ENCODE results near the gene RHBDD2.

DNA sequence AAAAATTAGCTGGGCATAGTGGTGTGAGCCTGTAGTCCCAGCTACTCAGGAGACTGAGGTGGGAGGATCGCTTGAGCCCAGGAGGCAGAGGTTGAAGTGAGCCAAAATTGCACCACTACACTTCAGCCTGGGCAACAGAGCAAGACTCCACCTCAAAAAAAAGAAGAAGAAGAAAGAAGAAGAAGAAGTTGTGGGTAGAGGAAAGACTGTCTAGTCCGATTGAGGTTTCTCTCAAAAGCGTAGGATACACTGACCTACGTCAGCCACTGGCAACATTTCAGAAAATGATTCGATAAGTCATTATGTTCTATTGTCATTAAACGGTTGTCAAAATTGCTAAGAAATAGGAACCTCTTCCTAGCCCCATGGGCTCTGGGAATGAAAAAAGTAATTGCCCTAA, 22.3 kb upstream of the RHBDD2 start:
- TF ChIP-seq, protein P1, sequence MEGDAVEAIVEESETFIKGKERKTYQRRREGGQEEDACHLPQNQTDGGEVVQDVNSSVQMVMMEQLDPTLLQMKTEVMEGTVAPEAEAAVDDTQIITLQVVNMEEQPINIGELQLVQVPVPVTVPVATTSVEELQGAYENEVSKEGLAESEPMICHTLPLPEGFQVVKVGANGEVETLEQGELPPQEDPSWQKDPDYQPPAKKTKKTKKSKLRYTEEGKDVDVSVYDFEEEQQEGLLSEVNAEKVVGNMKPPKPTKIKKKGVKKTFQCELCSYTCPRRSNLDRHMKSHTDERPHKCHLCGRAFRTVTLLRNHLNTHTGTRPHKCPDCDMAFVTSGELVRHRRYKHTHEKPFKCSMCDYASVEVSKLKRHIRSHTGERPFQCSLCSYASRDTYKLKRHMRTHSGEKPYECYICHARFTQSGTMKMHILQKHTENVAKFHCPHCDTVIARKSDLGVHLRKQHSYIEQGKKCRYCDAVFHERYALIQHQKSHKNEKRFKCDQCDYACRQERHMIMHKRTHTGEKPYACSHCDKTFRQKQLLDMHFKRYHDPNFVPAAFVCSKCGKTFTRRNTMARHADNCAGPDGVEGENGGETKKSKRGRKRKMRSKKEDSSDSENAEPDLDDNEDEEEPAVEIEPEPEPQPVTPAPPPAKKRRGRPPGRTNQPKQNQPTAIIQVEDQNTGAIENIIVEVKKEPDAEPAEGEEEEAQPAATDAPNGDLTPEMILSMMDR (IDR thresholded peaks at IDR 0.05; ENCODE audit: extremely low read depth in 1 of 2, insufficient read depth in 1 of 2, low read depth in 1 of 2, low read length in 2 of 2): no peak
- TF ChIP-seq GATA2 (IDR thresholded peaks at IDR 0.05; ENCODE audit: insufficient read depth, insufficient read length, low read depth, low read length) (no peak), FOS (IDR thresholded peaks at IDR 0.05; ENCODE audit: borderline replicate concordance, insufficient read depth, low read length) (no peak), EZH2 (IDR thresholded peaks at IDR 0.05; ENCODE audit: borderline replicate concordance, low read depth, low read length, severe bottlenecking) (no peak), MYC (IDR thresholded peaks at IDR 0.05; ENCODE audit: low read depth, low read length) (no peak), POLR2A (IDR thresholded peaks at IDR 0.05; ENCODE audit: low read depth, low read length) (no peak), POLR2AphosphoS5 (IDR thresholded peaks at IDR 0.05; ENCODE audit: insufficient read depth, low read depth, low read length) (no peak)
- TF ChIP-seq, protein P2, sequence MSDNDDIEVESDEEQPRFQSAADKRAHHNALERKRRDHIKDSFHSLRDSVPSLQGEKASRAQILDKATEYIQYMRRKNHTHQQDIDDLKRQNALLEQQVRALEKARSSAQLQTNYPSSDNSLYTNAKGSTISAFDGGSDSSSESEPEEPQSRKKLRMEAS (IDR thresholded peaks at IDR 0.05; ENCODE audit: insufficient read depth, insufficient read length): no peak
